Fibroblast of upper back skin (primary cell): ENCODE data around the gene BATF2.
"Not testable (repeated sequence)": the region's sequence is repeated elsewhere in the genome, so short reads cannot be mapped to it uniquely, and the experiment has no call there.

Experiments used
- DNase-seq: peaks from one replicate; pipeline ENCODE4 v3.0.0-alpha.2; 2013

BATF2 gene

GRCh38 chr11:65013130-65013887 lies 16.5 kb upstream of the BATF2 start:
- DNase-seq: peak; percentile 87

GRCh38 chr11:65008873-65009272 lies 12.1 kb upstream of the BATF2 start:
- no peak for DNase-seq

- peak; percentile 23 for DNase-seq
Measured at GRCh38 chr11:65008016-65008415, 11.2 kb upstream of the BATF2 start.

GRCh38 chr11:65003968-65004367 lies 7.2 kb upstream of the BATF2 start:
- DNase-seq: not testable (repeated sequence)

- DNase-seq: peak; percentile 33
Measured at GRCh38 chr11:65003282-65003681, 6.5 kb upstream of the BATF2 start.

- no peak for DNase-seq
Measured at GRCh38 chr11:65002706-65003105, 5.9 kb upstream of the BATF2 start.

- DNase-seq: no peak
Measured at GRCh38 chr11:64999478-64999877, 2.7 kb upstream of the BATF2 start.

GRCh38 chr11:64998690-64999431 lies 2.1 kb upstream of the BATF2 start:
- DNase-seq: no peak

GRCh38 chr11:64998141-64998540 lies 1.4 kb upstream of the BATF2 start:
- DNase-seq: no peak

GRCh38 chr11:64996327-64996709 lies 453 bp downstream of the BATF2 start:
- no peak for DNase-seq

GRCh38 chr11:64994318-64994717 lies 2.5 kb downstream of the BATF2 start:
- DNase-seq: no peak

- DNase-seq: peak; percentile 25
Measured at GRCh38 chr11:64990222-64990923, 6.4 kb downstream of the BATF2 start.

- DNase-seq: no peak
Measured at GRCh38 chr11:64989416-64989815, 7.4 kb downstream of the BATF2 start.

- no peak for DNase-seq
Measured at GRCh38 chr11:64987998-64988854, 8.5 kb downstream of the BATF2 start.

GRCh38 chr11:64983339-64983738 lies 13.4 kb downstream of the BATF2 start:
- DNase-seq: not testable (repeated sequence)

- DNase-seq: no peak
Measured at GRCh38 chr11:64976651-64977050, 20.1 kb downstream of the BATF2 start.

- DNase-seq: no peak
Measured at GRCh38 chr11:64974124-64974523, 22.6 kb downstream of the BATF2 start.

GRCh38 chr11:64971421-64972233 lies 25.1 kb downstream of the BATF2 start, which contains the start of gene MAJIN:
Gene MAJIN, minus strand, starts transcription at chr11:64972108. Its CDS starts 12,703 bp downstream, at chr11:64959405.
- DNase-seq: peak; percentile 75

GRCh38 chr11:64970731-64971151 lies 26.0 kb downstream of the BATF2 start:
- DNase-seq: no peak

- peak; percentile 63 for DNase-seq
Measured at GRCh38 chr11:64969209-64969608, 27.6 kb downstream of the BATF2 start.

GRCh38 chr11:64967375-64967774 lies 29.4 kb downstream of the BATF2 start:
- DNase-seq: no peak
